Measurements from ENCODE around the gene SMYD3.
A peak's percentile ranks its signal among the peaks of the same experiment; 100 is the strongest.

The SMYD3 gene

GRCh38 chr1:246304484-246305259, 202.4 kb downstream of the SMYD3 start:
- no peak for DNase-seq (ENCODE audit: low spot score)

DNA sequence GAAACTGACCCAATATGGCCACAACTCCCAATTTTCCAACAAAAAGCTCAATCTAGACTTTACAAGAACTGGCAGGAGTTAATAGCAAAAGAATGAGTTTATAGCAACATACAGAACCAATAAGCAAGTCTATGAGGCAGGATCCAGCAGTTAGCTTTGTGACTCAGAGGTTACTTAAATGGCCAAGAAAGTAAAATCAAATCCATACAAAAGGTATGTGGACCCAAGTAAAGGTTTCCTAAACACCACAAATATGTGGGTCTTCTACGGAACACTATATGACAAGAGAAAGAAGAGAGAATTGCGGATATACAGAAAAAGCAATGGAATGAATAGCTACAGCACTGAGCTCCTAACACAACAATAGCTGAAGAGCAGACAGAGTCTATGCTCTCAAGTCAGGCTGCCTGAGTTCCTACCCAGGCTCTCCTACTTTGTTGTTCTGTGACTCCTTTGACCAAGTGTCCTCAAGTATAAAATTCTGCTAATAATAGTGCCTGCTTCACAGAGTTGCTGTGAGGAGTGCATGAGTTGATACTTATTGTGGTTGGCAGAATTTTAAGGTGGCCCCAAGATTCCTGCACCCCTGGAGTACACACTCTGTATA, 204.3 kb downstream of the SMYD3 start:
- DNase-seq (ENCODE audit: low spot score): no peak

- DNase-seq (ENCODE audit: low spot score): no peak
Measured at GRCh38 chr1:246302251-246302625, 204.8 kb downstream of the SMYD3 start.

DNA sequence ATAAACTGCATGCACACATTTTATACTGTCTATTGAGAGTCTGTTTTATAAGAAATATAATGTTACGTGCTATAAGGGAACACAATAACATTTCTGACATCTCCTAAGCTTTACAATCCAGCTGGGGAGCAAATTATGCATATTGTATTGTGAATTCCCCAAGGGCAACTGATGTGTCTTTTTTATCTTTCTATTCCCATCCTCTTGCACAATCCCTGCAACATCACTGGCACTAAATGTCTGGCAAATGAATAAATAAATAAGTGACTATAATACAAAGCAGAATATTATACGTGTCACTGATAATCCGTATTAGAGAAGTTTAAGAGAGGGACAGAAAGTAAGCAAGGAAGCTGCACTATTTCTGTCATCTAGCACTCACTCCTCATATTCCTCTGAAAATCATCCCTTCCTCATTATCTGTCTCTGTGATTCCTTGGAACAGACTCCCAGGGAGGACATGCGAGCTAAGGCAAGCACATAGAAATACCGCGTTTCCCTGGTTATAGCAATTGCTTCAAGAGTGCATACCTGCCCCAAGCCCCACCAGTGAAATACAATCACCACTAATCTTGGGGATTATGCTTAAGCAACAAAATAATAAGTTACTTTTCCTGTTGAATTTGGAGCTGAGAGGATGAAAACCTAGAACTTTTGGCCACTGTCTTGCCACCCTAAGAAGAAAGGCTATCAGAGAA, 205.4 kb downstream of the SMYD3 start:
- no peak for DNase-seq (ENCODE audit: low spot score)

DNA sequence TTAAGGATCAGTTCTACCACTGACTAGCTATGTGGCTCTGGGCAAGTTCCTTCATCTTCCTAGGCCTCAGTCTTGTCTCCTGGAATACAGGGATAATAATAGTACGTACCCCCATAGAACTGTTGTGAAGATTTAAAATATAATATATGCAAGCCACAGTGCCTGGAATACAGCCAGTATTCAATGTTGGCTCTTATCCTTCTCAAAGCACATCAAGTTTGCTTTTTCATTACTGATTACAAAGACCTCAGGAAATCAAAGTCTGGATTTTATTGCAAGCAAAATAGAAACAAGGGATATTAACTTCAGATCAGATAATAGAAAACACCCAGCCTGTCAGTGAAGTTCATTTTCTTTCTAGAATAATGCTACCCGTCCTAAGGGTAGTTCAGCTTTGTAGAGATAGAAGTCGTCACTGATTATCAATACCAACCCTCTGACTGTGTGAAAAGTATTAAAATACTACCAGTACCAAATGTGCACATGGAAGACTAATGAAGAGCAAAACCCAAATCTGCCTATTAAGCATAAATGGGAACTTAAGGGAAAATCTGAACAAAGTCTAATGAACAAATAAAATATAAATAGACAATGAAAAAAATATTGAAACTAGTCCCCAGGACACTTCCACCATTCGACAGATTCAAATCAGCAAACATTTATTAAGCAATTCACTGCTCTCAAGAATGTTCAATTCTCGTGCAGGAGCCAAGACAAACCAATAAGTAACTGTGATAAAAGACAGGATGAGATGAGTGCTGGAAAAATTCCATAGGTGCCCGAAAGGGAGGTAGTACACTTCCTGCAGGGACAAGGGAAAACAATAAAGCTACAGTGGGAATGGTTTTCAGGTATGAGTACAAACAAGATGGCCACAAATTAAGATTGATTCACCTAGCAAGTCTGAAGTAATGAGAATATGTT, 206.2 kb downstream of the SMYD3 start:
- no peak for DNase-seq (ENCODE audit: low spot score)

GRCh38 chr1:246297279-246298265, 209.5 kb downstream of the SMYD3 start:
- no peak for DNase-seq (ENCODE audit: low spot score)

- no peak for DNase-seq (ENCODE audit: low spot score)
Measured at GRCh38 chr1:246295968-246296367, 211.1 kb downstream of the SMYD3 start.

DNA sequence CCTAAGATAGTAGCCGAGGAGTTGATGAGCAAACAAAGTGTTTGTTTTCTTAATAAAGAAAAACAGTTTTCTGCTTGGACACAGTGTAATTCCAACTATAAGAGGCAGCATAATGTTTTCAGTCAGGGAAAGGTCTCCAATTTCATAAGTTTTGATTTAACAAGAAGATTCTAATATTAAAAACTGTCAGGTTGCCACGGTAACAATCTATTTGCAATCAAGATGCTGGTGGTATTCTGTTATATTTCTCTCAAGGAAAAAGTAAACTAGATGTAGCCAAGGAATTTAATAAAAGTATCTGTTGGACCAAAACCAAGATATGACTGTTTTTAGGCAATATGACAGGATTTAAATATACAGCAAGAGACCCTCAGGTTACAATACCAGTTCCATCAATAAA, 211.7 kb downstream of the SMYD3 start:
- no peak for DNase-seq (ENCODE audit: low spot score)

DNA sequence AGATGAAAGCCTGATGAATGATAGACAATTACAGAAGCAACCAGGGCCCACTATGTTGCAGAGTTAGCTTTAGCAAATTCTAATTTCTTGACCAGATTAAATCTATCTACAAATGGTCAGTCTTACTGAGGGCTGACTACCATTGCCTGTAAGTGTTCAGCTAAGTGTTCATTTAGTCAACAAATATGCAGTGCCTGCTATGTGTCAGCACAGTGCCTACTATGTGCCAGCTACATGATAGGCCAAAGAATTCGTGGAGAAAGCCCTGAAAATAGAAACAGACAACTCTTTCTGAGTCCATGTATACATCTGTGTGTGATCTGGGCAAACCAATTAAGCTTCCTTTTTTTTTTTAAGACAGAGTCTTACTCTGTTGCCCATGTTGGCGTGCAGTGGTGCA, 212.8 kb downstream of the SMYD3 start:
- no peak for DNase-seq (ENCODE audit: low spot score)

GRCh38 chr1:246293366-246294121, 213.5 kb downstream of the SMYD3 start:
- no peak for DNase-seq (ENCODE audit: low spot score)

GRCh38 chr1:246292571-246292970, 214.5 kb downstream of the SMYD3 start:
- DNase-seq (ENCODE audit: low spot score): no peak

- no peak for DNase-seq (ENCODE audit: low spot score)
Measured at GRCh38 chr1:246291127-246291526, 216.0 kb downstream of the SMYD3 start.

DNA sequence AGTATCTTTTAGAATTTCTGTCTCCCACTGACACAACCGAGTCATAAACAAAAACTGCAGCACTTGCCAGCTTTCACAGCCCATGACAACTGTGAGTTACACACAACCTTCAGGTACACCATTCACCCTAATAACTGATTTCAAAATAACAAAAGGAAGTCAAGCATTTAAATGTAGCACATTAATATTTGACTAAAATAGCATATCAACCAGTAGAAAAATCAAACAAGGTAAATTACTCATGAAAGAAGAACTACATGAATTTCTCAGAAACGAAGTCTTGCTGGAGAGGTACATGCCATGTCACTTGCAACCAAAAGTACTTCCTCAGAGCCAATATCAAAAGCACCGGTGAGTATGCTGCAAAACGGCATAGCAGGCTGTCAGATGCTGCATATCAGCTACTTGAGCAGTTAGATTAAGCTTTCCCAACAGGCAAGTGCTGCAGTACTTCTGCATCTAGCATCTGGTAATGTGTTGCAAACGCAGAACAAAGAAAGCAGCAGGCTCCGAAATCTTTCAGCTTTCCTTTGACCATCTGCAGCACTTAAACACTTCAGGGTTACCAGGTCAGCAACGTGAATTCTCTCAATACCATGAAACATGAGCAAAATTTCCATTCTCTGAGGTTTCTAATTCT, 223.2 kb downstream of the SMYD3 start:
- DNase-seq (ENCODE audit: low spot score): no peak

DNA sequence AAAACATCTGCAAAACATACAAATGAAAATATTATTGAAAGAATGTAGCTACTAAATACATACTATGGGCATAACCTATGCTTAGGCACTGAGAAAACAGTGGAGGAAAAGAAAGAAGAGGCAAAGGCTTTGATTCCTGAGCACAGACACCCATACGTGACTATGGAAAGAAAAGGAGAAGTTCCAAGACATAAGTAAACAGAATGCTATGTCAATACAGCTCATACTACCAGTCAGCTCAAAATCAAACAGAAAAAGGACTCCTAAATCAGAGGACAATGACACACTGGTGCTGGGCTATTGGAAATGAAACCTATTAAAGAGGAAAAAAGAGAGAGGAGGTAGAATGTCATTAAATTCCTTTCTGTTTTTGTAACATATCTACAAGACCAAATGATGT, 225.4 kb downstream of the SMYD3 start:
- no peak for DNase-seq (ENCODE audit: low spot score)

DNA sequence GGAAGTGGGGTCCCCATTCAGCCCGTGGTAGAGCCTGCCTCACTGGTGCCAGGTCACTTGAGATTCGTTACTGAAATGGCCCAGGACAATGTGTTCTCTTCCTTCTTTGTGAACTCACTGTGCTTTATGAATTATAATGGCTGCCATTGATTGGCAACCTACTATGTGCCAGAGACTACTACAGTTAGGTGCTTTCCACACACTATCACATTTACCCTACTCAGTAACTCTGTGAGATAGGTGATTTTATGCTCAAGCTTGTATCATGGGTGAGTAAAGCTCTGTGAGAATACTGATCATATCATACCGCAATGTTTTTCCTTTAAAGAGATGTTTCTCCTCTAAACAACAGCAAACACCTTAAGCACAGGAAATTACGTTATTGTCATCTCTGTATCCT, 225.9 kb downstream of the SMYD3 start:
- no peak for DNase-seq (ENCODE audit: low spot score)

DNA sequence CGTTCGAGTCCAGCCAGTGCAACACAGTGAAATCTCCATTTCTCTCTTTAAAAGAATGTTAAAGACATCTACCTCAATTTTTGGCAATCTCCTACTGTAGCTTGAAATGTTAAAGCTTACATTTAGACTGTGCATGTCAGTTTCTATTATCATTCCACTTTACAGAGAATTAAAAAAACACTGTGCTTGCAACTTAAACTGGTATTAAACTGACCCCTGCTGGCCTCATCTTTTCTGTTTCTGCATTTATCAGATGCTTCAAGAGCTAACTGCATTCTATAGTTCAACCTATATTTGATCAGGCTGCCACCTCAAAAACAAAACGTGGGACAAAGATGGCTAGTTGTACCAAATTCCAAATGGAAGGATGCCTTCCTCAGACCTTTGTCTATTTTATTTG, 226.5 kb downstream of the SMYD3 start:
- peak; percentile 9 for DNase-seq (ENCODE audit: low spot score)

DNA sequence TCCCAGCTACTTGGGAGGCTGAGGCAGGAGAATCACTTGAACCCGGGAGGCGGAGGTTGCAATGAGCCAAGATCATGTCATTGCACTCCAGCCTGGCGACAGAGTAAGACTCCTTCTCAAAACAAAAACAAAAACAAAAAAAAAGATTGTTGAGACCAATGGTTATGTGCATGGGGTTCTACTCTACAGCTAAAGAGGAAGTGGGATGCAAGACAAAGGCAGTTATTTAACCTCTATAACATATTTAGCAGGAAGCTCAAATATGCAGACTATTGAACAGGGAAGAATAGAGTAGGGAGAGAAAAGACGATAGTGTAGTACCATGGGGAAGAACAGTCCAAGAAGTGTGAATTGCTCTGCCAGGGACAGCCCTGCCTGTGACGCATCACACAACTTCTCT, 227.7 kb downstream of the SMYD3 start:
- DNase-seq (ENCODE audit: low spot score): no peak

GRCh38 chr1:246278371-246278770, 228.7 kb downstream of the SMYD3 start:
- DNase-seq (ENCODE audit: low spot score): no peak

- DNase-seq (ENCODE audit: low spot score): no peak
Measured at GRCh38 chr1:246275036-246275435, 232.0 kb downstream of the SMYD3 start.

DNA sequence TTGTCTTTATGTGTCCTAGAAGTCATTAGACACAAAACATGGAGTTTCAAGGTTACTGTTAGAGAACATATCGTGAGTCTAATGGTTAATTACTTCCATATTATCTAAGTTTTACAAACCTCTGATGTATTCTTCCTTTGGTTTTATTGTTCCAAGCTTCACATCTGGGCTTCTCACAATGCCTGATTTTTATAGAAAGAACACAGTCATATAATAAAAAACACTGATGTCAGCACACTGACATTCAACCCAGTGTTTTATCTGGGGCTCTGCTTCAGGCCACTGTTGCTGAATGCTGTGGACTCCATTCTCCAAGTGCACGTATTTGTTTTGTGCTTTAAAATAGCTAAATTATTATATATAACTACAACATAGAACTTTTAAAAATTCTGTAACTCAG, 232.9 kb downstream of the SMYD3 start:
- DNase-seq (ENCODE audit: low spot score): no peak
